SU-DHL-6 (cell line): Measurements from ENCODE around the gene SLC25A48.

ENCODE experiments used
- H2AFZ ChIP-seq: fragments of 200-600 bp; sonication (generic); 2 replicates; pipeline ENCODE4 v1.6.1; 2014; ENCODE audit warnings: low read depth, mild to moderate bottlenecking, moderate library complexity, mixed read lengths, antibody characterized with exemption, low read length; ENCODE audit not compliant: severe bottlenecking
- H3F3A ChIP-seq: fragments of 200-600 bp; shearing (Covaris generic); 2 replicates; pipeline ENCODE4 v1.6.0; 2016; ENCODE audit warnings: antibody characterized with exemption, mild to moderate bottlenecking; ENCODE audit not compliant: insufficient read depth
- H3K27ac ChIP-seq: fragments of 200-600 bp; sonication (generic); 2 replicates; pipeline ENCODE4 v1.5.1; 2016; ENCODE audit warnings: low read depth, mild to moderate bottlenecking, low read length, moderate library complexity, mixed read lengths
- H3K27me3 ChIP-seq: fragments of 200-600 bp; sonication (generic), shearing (Covaris generic); 2 replicates; pipeline ENCODE4 v1.6.0; 2014; ENCODE audit warnings: mild to moderate bottlenecking, low read length
- H3K36me3 ChIP-seq: fragments of 200-600 bp; sonication (generic); 2 replicates; pipeline ENCODE4 v1.6.1; 2014; ENCODE audit warnings: mild to moderate bottlenecking, low read length, mixed read lengths
- H3K4me2 ChIP-seq: fragments of 300-600, 200-600 bp; shearing (Covaris generic), sonication (generic); 2 replicates; pipeline ENCODE4 v1.6.0; 2014; ENCODE audit warnings: low read length, low read depth, mild to moderate bottlenecking; ENCODE audit not compliant: poor library complexity, severe bottlenecking
- H3K4me3 ChIP-seq: fragments of 200-600 bp; sonication (generic); 2 replicates; pipeline ENCODE4 v1.5.1; 2014; ENCODE audit warnings: antibody characterized with exemption, low read length, mild to moderate bottlenecking, mixed read lengths; ENCODE audit not compliant: insufficient read depth, poor library complexity, severe bottlenecking
- H3K79me2 ChIP-seq: fragments of 200-600 bp; sonication (generic); 2 replicates; pipeline ENCODE4 v1.6.1; 2014; ENCODE audit warnings: mild to moderate bottlenecking, low read length, moderate library complexity; ENCODE audit not compliant: insufficient read depth
- H3K9ac ChIP-seq: fragments of 200-600 bp; sonication (generic); 2 replicates; pipeline ENCODE4 v1.7.0; 2014; ENCODE audit warnings: mild to moderate bottlenecking, low read length
- H3K9me2 ChIP-seq: fragments of 200-600 bp; sonication (generic); replicated peaks from 2 replicates; pipeline ENCODE4 v1.6.1; 2014; ENCODE audit warnings: low read length; ENCODE audit not compliant: insufficient read depth
- H3K9me3 ChIP-seq: fragments of 200-600 bp; sonication (generic); 2 replicates; pipeline ENCODE4 v1.6.1; 2014; ENCODE audit warnings: low read length, mixed read lengths; ENCODE audit not compliant: insufficient read depth
- H4K20me1 ChIP-seq: fragments of 200-600 bp; sonication (generic); 2 replicates; pipeline ENCODE4 v1.6.1; 2014; ENCODE audit warnings: low read depth, mild to moderate bottlenecking, antibody characterized with exemption, low read length, moderate library complexity, mixed read lengths
- CTCF ChIP-seq: fragments of 200-600 bp; sonication (generic); IDR thresholded peaks from one replicate; pipeline ENCODE4 v1.5.1; 2017; ENCODE audit warnings: antibody characterized with exemption, mild to moderate bottlenecking, low read length, moderate library complexity; ENCODE audit not compliant: insufficient read depth, poor library complexity, severe bottlenecking
- EZH2phosphoT487 ChIP-seq: fragments of 200-600 bp; sonication (generic), shearing (Covaris generic); conservative IDR thresholded peaks from 2 replicates; pipeline ENCODE4 v1.6.1; 2018; ENCODE audit warnings: mild to moderate bottlenecking, antibody characterized with exemption, low read length, moderate library complexity, mixed read lengths

The SLC25A48 gene

GRCh38 chr5:135930029-135930948 is 95.8 kb downstream of the SLC25A48 start:
- Histone ChIP-seq H3K79me2 (no peaks in the 10 kb centered on the region), H3K9ac (no peak overlapping the region), H3K36me3 (no peaks in the 10 kb centered on the region), H3F3A (no peaks in the 10 kb centered on the region), H3K9me2 (no peaks in the 10 kb centered on the region), H2AFZ (no peak overlapping the region), H3K27me3 (no peaks in the 10 kb centered on the region), H3K4me3 (no peak overlapping the region), H3K9me3 (no peaks in the 10 kb centered on the region), H3K4me2 (no peak overlapping the region), H3K27ac (no peak overlapping the region), H4K20me1 (no peaks in the 10 kb centered on the region)
- no peak for TF ChIP-seq CTCF

GRCh38 chr5:135930949-135931295 is 96.5 kb downstream of the SLC25A48 start:
- no peaks in the 10 kb centered on the region for H3K27me3 ChIP-seq
- no peaks in the 10 kb centered on the region for H4K20me1 ChIP-seq
- H2AFZ ChIP-seq: no peak overlapping the region
- no peaks in the 10 kb centered on the region for H3K9me3 ChIP-seq
- no peaks in the 10 kb centered on the region for H3F3A ChIP-seq
- TF ChIP-seq CTCF: no peak
- no peak for TF ChIP-seq EZH2phosphoT487
- no peak overlapping the region for H3K27ac ChIP-seq
- H3K9me2 ChIP-seq: no peaks in the 10 kb centered on the region
- H3K4me2 ChIP-seq: no peak overlapping the region
- H3K9ac ChIP-seq: no peak overlapping the region
- H3K4me3 ChIP-seq: no peak overlapping the region
- H3K36me3 ChIP-seq: no peaks in the 10 kb centered on the region
- no peaks in the 10 kb centered on the region for H3K79me2 ChIP-seq

- Histone ChIP-seq H3F3A (no peaks in the 10 kb centered on the region; the same call in 1 of the 2 replicates), H3K27me3 (no peaks in the 10 kb centered on the region), H3K9me2 (no peaks in the 10 kb centered on the region), H3K27ac (no peak overlapping the region), H3K79me2 (no peaks in the 10 kb centered on the region), H4K20me1 (no peaks in the 10 kb centered on the region), H3K9ac (no peak overlapping the region), H2AFZ (no peak overlapping the region), H3K9me3 (no peaks in the 10 kb centered on the region), H3K36me3 (no peaks in the 10 kb centered on the region), H3K4me3 (no peak overlapping the region), H3K4me2 (no peak overlapping the region)
- TF ChIP-seq EZH2phosphoT487 (no peak), CTCF (no peak)
Observed at GRCh38 chr5:135934939-135935338, 100.5 kb downstream of the SLC25A48 start.
